ENCODE data around the gene FGGY. TPM values are rescaled to one million over a fixed set of nuclear protein-coding genes. Genes with fewer than 3 reads are reported as not detected.

FGGY gene
- total RNA-seq, 1 experiment from 2014 or later, result 6.4 TPM

DNA sequence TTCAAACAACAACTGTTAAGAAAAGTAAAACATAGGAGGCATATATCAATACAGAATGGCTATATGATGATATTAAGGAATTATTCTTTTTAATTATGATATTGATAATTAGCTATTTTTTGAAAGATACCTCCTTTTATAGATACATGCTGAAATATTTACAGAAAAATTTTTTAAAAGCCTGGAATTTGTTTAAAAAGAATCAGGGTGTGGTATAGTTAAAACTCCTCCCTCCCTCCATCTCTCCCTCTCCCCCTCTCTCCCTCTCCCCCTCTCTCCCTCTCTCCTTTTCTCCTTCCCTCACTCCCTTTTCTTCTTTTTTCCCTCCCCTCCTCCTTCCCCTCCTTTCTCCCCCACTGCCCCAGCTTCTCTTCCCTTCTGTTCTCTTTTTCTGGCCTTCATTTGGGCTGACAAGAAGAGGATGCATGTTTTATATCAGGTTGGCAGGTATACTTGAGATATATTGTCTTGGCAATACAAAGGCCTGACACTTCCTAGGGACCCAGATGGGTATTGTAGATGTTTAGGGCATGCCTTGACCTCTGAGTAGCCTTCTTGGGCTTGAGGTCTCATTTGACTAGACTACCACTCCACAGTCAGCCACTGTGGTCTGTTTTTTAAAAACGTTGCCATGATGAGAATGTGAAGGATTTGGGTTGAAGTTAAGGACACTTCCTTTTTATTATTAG, 124.5 kb downstream of the FGGY start:
- Mint-ChIP-seq H3K27ac (ENCODE audit: unreplicated experiment) (no peak overlapping the region), H3K36me3 (ENCODE audit: insufficient read depth, unreplicated experiment) (no peaks in the 10 kb centered on the region), H3K27me3 (ENCODE audit: insufficient read depth, unreplicated experiment) (no peaks in the 10 kb centered on the region), H3K4me1 (ENCODE audit: low read depth, unreplicated experiment) (no peaks in the 10 kb centered on the region), H3K9me3 (ENCODE audit: unreplicated experiment) (no peaks in the 10 kb centered on the region), H3K4me3 (ENCODE audit: unreplicated experiment) (no peak overlapping the region)
- no TSS peak for BruUV-seq (replicated peaks)
- CTCF ChIA-PET, result no interaction called here
- Histone ChIP-seq H3K27me3 (replicated peaks; ENCODE audit: control insufficient read depth, insufficient read depth, low read length) (no peaks in the 10 kb centered on the region), H3K4me1 (no peaks in the 10 kb centered on the region), H3K36me3 (ENCODE audit: control insufficient read depth, insufficient read depth, low read length) (no peaks in the 10 kb centered on the region), H3K4me3 (ENCODE audit: low read depth, low read length) (no peak overlapping the region), H3K9me3 (no peaks in the 10 kb centered on the region)
- TF ChIP-seq, protein P1, sequence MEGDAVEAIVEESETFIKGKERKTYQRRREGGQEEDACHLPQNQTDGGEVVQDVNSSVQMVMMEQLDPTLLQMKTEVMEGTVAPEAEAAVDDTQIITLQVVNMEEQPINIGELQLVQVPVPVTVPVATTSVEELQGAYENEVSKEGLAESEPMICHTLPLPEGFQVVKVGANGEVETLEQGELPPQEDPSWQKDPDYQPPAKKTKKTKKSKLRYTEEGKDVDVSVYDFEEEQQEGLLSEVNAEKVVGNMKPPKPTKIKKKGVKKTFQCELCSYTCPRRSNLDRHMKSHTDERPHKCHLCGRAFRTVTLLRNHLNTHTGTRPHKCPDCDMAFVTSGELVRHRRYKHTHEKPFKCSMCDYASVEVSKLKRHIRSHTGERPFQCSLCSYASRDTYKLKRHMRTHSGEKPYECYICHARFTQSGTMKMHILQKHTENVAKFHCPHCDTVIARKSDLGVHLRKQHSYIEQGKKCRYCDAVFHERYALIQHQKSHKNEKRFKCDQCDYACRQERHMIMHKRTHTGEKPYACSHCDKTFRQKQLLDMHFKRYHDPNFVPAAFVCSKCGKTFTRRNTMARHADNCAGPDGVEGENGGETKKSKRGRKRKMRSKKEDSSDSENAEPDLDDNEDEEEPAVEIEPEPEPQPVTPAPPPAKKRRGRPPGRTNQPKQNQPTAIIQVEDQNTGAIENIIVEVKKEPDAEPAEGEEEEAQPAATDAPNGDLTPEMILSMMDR (IDR thresholded peaks at IDR 0.05; ENCODE audit: insufficient read depth in 1 of 2, low read depth in 1 of 2, low read length in 1 of 2, severe bottlenecking in 1 of 2, unreplicated experiment in 1 of 2), result no peak
- intact Hi-C loops (cut with micrococcal nuclease; ENCODE audit: unreplicated experiment), result no loop called here
- no peak for DNase-seq
- POLR2A ChIA-PET, result no interaction called here

DNA sequence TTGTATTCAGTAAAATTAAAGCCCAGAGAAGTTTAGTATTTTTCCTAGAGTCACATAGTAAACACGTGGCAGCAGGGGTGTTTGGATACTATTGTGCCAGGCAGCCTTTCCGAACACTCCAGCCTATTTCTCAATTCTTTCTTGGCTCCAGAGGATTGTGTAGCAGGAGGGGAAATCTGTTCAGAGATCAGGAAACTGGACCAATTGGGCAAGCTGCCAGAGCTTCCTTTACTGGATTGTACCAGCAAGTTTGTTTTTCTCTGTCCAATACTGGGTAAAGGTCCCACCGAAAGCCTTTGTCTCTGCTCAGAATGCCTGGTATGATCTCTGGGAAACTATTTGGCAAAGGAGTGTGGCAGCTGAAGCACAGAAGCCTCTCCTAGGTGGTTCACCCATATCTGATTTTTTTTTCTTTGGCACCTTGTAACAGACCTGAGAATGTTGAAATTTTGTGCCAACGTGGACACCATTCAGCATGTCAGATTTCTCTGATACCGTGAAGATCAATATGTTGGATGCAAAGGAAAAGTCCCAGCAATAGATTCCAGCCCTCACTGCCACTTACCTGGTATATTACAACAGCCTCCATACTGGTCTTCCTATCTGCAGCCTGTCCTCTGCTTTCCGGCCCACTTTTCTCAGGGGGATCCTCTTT, 126.2 kb downstream of the FGGY start:
- H3K4me1 Mint-ChIP-seq (ENCODE audit: low read depth, unreplicated experiment), result no peaks in the 10 kb centered on the region
- TF ChIP-seq, protein P1 (IDR thresholded peaks at IDR 0.05; ENCODE audit: insufficient read depth in 1 of 2, low read depth in 1 of 2, low read length in 1 of 2, severe bottlenecking in 1 of 2, unreplicated experiment in 1 of 2), result no peak
- DNase-seq, result no peak
- Histone ChIP-seq H3K4me1 (no peaks in the 10 kb centered on the region), H3K9me3 (no peaks in the 10 kb centered on the region), H3K27me3 (replicated peaks; ENCODE audit: control insufficient read depth, insufficient read depth, low read length) (no peaks in the 10 kb centered on the region), H3K36me3 (ENCODE audit: control insufficient read depth, insufficient read depth, low read length) (no peaks in the 10 kb centered on the region), H3K4me3 (ENCODE audit: low read depth, low read length) (no peak overlapping the region)
- BruUV-seq (replicated peaks), result no TSS peak
- H3K36me3 Mint-ChIP-seq (ENCODE audit: insufficient read depth, unreplicated experiment), result no peaks in the 10 kb centered on the region
- CTCF ChIA-PET, result no interaction called here
- H3K4me3 Mint-ChIP-seq (ENCODE audit: unreplicated experiment), result no peak overlapping the region
- no peaks in the 10 kb centered on the region for H3K27me3 Mint-ChIP-seq (ENCODE audit: insufficient read depth, unreplicated experiment)
- no peak overlapping the region for H3K27ac Mint-ChIP-seq (ENCODE audit: unreplicated experiment)
- intact Hi-C loops (cut with micrococcal nuclease; ENCODE audit: unreplicated experiment), result no loop called here
- POLR2A ChIA-PET, result no interaction called here
- H3K9me3 Mint-ChIP-seq (ENCODE audit: unreplicated experiment), result no peaks in the 10 kb centered on the region

DNA sequence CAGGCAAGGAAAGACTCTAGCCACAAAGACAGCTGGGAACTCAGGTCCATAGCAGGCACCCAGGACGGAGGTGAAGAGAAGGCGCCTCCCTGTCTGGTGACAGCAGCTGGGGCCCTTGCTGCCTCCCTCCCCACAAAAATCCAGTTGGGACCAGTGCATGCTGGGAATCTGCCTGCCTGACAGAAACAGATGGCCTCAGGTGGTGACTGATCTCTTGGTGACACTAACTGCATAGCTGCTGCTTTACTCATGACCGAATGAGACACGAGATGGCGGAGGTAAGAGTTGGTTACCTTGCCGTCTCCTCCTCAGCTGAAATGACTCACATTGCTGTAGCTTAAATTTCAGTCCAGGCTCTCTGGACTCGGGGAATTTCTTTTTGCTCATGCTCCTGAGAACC, 130.3 kb downstream of the FGGY start:
- Mint-ChIP-seq H3K9me3 (ENCODE audit: unreplicated experiment) (no peaks in the 10 kb centered on the region), H3K4me1 (ENCODE audit: low read depth, unreplicated experiment) (no peaks in the 10 kb centered on the region), H3K27me3 (ENCODE audit: insufficient read depth, unreplicated experiment) (no peaks in the 10 kb centered on the region), H3K36me3 (ENCODE audit: insufficient read depth, unreplicated experiment) (no peaks in the 10 kb centered on the region), H3K4me3 (ENCODE audit: unreplicated experiment) (no peak overlapping the region), H3K27ac (ENCODE audit: unreplicated experiment) (no peak overlapping the region)
- intact Hi-C loops (cut with micrococcal nuclease; ENCODE audit: unreplicated experiment), result no loop called here
- peak; percentile 4 to 42 for DNase-seq
- H3K4me1 ChIP-seq, result no peaks in the 10 kb centered on the region
- POLR2A ChIA-PET, result no interaction called here
- CTCF ChIA-PET, result no interaction called here
- TF ChIP-seq, protein P1 (IDR thresholded peaks at IDR 0.05; ENCODE audit: insufficient read depth in 1 of 2, low read depth in 1 of 2, low read length in 1 of 2, severe bottlenecking in 1 of 2, unreplicated experiment in 1 of 2), result no peak
- H3K27me3 ChIP-seq (replicated peaks; ENCODE audit: control insufficient read depth, insufficient read depth, low read length), result no peaks in the 10 kb centered on the region
- H3K9me3 ChIP-seq, result no peaks in the 10 kb centered on the region
- no peaks in the 10 kb centered on the region for H3K36me3 ChIP-seq (ENCODE audit: control insufficient read depth, insufficient read depth, low read length)
- no TSS peak for BruUV-seq (replicated peaks)
- no peak overlapping the region for H3K4me3 ChIP-seq (ENCODE audit: low read depth, low read length)

Data from Caco-2 (cell line).